Activated B cell treated with CpG ODN at 0.5 μM for 24 hours (primary cell): Measurements from ENCODE around the gene TENM4. TPM values are rescaled to one million over a fixed set of nuclear protein-coding genes. Genes with fewer than 3 reads are reported as not detected.

Experiments used
- ATAC-seq: fragments of 200-7000 bp; cut with Tn5 transposase; one replicate; pipeline ENCODE4 v1.10.0; 2021; ENCODE audit warnings: low read depth, mild to moderate bottlenecking, moderate library complexity
- CTCF ChIA-PET: fragments of 350-600 bp; sonication (Branson Sonifier 250); formaldehyde crosslinking; loops from one replicate; lab custom pipeline; 2021; ENCODE audit warnings: antibody characterized with exemption; lab: Charles Lee
- POLR2A ChIA-PET: fragments of 350-600 bp; sonication (Branson Sonifier 250); formaldehyde crosslinking; loops from one replicate; lab custom pipeline; 2021; ENCODE audit warnings: antibody characterized with exemption; lab: Charles Lee
- DNase-seq: peaks from one replicate; pipeline ENCODE4 v3.0.0; 2022
- H3K27ac Mint-ChIP-seq: one replicate; pipeline ENCODE4 v1.8.0; 2020; ENCODE audit warnings: mixed read lengths
- H3K27me3 Mint-ChIP-seq: one replicate; pipeline ENCODE4 v1.8.0; 2021; ENCODE audit warnings: mixed read lengths
- H3K36me3 Mint-ChIP-seq: one replicate; pipeline ENCODE4 v1.8.0; 2021; ENCODE audit warnings: low read depth, mixed read lengths
- H3K4me1 Mint-ChIP-seq: one replicate; pipeline ENCODE4 v1.8.0; 2021; ENCODE audit warnings: mixed read lengths
- H3K4me3 Mint-ChIP-seq: one replicate; pipeline ENCODE4 v1.8.0; 2020; ENCODE audit warnings: mild to moderate bottlenecking, mixed read lengths
- H3K9me3 Mint-ChIP-seq: one replicate; pipeline ENCODE4 v1.8.0; 2020; ENCODE audit warnings: mixed read lengths
- intact Hi-C: fragments of 100-400 bp; cut with micrococcal nuclease; formaldehyde crosslinking; loops from one replicate; pipeline ENCODE4 v1.15.1; 2024
- total RNA-seq: library from RNA; stranded (reverse); gene quantifications from 2 replicates; pipeline ENCODE4 v1.2.3, GENCODE V29; 2022
- TF ChIP-seq, protein P1 (sequence below): fragments of 200-600 bp; IDR thresholded peaks from one replicate; pipeline ENCODE4 v1.8.0; 2022; ENCODE audit warnings: antibody characterized with exemption, mild to moderate bottlenecking

Gene TENM4
- total RNA-seq, 1 donor from 2014 or later = 2.4 TPM

DNA sequence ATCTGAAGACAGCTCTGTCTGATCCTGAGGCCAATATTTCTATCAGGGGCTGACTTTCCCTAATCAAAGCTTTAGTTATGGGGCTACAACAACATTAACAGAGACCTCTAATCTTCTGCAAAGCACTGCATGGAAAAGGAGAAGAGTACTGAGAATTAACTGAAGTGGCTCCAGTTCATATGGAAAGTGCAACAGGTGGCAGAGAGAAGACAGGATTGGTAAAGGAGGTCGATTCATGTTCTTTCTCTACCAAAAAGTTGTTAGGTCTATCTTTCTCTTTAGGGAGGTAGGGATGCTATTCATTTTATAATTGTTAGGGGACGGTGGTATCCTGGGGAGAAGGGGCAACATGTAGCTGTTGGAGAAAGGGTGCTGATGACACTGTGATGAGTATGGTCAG is 633.5 kb downstream of the TENM4 start:
- Mint-ChIP-seq H3K9me3 (no peaks in the 10 kb centered on the region), H3K4me3 (no peak overlapping the region), H3K4me1 (no peaks in the 10 kb centered on the region), H3K27me3 (no peaks in the 10 kb centered on the region), H3K27ac (no peak overlapping the region), H3K36me3 (no peaks in the 10 kb centered on the region)
- CTCF ChIA-PET = no interaction called here
- ATAC-seq (no peak), DNase-seq (no peak)
- POLR2A ChIA-PET = no interaction called here
- intact Hi-C loops = no loop called here
- TF ChIP-seq, protein P1, sequence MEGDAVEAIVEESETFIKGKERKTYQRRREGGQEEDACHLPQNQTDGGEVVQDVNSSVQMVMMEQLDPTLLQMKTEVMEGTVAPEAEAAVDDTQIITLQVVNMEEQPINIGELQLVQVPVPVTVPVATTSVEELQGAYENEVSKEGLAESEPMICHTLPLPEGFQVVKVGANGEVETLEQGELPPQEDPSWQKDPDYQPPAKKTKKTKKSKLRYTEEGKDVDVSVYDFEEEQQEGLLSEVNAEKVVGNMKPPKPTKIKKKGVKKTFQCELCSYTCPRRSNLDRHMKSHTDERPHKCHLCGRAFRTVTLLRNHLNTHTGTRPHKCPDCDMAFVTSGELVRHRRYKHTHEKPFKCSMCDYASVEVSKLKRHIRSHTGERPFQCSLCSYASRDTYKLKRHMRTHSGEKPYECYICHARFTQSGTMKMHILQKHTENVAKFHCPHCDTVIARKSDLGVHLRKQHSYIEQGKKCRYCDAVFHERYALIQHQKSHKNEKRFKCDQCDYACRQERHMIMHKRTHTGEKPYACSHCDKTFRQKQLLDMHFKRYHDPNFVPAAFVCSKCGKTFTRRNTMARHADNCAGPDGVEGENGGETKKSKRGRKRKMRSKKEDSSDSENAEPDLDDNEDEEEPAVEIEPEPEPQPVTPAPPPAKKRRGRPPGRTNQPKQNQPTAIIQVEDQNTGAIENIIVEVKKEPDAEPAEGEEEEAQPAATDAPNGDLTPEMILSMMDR = no peak

DNA sequence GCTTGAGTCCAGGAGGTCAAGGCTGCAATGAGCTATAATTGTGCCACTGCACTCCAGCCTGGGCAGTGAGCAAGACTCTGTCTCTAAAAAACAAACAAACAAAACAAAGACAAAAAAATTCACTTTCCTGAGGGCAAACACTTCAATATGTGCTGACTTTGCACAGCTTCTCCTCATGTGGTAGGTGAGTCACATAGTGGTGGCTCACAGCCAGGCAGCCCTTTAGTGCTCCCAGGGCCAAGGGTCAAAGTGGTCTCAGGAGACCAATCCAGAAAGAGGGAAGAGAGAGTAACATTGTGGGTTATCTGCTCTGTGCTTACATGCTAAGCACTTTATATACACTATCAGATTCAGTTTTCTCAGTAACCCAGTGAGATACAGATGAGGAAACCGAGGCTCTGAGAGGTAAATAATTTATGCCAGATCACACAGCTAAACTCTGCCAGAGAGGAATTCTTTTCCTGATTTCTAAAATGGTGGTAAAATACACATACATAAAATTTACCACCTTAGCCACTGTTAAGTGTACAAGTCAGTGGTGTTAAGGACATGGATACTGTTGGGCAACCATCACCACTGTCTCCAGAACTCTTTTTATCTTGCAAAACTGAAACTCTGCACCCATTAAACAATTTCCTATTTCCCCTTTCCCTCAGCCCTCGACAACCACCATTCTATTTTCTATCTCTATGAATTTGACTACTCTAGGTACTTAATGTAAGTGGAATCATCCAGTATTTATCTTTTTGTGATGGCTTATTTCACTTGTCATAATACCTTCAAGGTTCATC is 634.4 kb downstream of the TENM4 start:
- no peak for DNase-seq
- CTCF ChIA-PET = no interaction called here
- no peaks in the 10 kb centered on the region for H3K27me3 Mint-ChIP-seq
- TF ChIP-seq, protein P1 = no peak
- no peak overlapping the region for H3K27ac Mint-ChIP-seq
- H3K4me1 Mint-ChIP-seq = no peaks in the 10 kb centered on the region
- intact Hi-C loops = no loop called here
- H3K9me3 Mint-ChIP-seq = no peaks in the 10 kb centered on the region
- H3K4me3 Mint-ChIP-seq = no peak overlapping the region
- POLR2A ChIA-PET = no interaction called here
- no peaks in the 10 kb centered on the region for H3K36me3 Mint-ChIP-seq
- no peak for ATAC-seq

DNA sequence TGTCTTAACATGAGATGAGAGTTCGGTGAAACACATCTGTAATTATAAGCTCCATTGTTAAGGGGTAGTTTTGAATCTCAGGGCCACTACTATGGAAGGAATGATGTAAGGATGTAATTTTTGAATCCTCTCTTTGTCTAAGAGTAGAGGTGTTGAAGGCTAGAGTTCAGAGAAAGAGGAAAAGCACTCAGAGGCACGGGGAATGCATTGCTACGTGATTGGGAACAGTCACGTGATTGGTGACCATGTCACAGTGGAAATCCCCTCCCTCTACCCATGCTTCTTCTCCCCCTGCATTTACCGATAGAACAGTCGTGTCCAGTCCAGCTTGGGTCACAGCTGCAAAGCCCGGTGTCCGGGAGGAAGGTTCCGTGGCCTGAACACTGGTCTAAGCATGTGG is 635.8 kb downstream of the TENM4 start:
- intact Hi-C loops = no loop called here
- POLR2A ChIA-PET = no interaction called here
- no peak for ATAC-seq
- Mint-ChIP-seq H3K36me3 (no peaks in the 10 kb centered on the region), H3K4me3 (no peak overlapping the region), H3K9me3 (no peaks in the 10 kb centered on the region), H3K4me1 (no peaks in the 10 kb centered on the region), H3K27me3 (no peaks in the 10 kb centered on the region), H3K27ac (no peak overlapping the region)
- CTCF ChIA-PET = interaction anchor here (2.1 kb wide), 1 partner anchor 10 kb away, joined by 6 read pairs; no protein-coding TSS in a partner anchor
- TF ChIP-seq, protein P1 = no peak
- no peak for DNase-seq

DNA sequence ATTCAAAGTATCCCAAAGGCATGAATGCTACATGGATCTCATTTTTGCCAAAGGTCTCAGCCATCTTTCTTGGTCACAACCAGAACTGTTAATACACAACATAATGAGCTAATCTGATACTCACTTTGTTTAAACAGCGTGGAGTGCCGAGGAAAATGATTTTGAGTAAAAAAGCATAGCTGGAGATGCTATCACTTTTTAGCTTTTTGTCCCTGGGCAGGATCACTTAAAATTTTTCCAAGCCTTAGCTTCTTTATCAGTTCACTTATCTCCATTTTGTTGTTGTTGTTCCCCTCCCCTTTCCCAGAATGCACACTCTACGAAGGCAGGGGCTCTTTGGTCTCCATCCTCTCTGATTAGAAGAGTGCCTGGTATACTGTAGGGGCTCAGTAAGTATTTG is 636.8 kb downstream of the TENM4 start:
- ChIA-PET CTCF (interaction anchor here (2.1 kb wide), 1 partner anchor 9 kb away, joined by 6 read pairs; no protein-coding TSS in a partner anchor), POLR2A (no interaction called here)
- Mint-ChIP-seq H3K4me3 (no peak overlapping the region), H3K9me3 (no peaks in the 10 kb centered on the region), H3K27me3 (no peaks in the 10 kb centered on the region), H3K27ac (no peak overlapping the region), H3K36me3 (no peaks in the 10 kb centered on the region), H3K4me1 (no peaks in the 10 kb centered on the region)
- DNase-seq = no peak
- ATAC-seq = no peak
- TF ChIP-seq, protein P1 = no peak
- intact Hi-C loops = no loop called here

DNA sequence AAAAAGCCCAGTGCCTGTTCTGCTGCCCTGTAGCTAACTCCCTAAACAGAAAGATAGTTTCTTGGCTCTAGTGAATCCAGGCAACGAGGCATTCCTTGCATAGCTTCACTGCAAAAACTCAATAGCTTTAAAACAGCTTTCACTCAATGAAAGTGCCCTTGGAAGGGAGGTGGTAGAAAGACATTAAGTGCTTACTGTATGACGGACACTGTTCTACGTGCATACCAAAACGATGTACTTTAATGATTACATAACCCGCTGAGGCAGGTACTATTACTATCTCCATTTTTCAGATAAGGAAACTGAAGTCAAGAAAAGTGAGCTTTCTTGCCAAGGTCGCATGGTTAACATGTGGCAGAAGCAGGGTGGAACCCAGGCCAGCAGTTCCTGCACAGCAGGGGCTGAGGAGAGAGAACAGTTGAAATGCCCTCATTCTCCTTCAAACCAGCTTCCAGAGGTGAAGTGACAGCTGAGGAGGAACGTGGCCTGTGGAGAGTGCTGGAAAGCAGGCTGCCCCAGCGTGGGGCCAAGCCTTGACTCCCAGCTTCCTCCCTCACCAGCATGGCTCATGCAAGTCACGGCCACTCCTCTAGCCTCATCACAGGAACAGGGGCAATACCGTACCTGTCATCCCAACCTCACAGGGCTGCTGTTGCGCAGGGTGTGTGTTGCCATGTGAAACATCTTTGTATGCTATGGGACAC is 638.6 kb downstream of the TENM4 start:
- Mint-ChIP-seq H3K36me3 (no peaks in the 10 kb centered on the region), H3K4me3 (no peak overlapping the region), H3K27ac (no peak overlapping the region), H3K4me1 (no peaks in the 10 kb centered on the region), H3K27me3 (no peaks in the 10 kb centered on the region), H3K9me3 (no peaks in the 10 kb centered on the region)
- no peak for ATAC-seq
- intact Hi-C loops = no loop called here
- ChIA-PET POLR2A (no interaction called here), CTCF (no interaction called here)
- DNase-seq = no peak
- TF ChIP-seq, protein P1 = no peak
